Glomerular visceral epithelial cell (primary cell): ENCODE data around the gene CLEC14A.

Source experiments
- DNase-seq: peaks from one replicate; pipeline ENCODE4 v3.0.0-alpha.2; 2016; ENCODE audit errors: extremely low spot score

The CLEC14A gene

GRCh38 chr14:38205949-38206665, 49.8 kb downstream of the CLEC14A start:
- DNase-seq, result no peak

GRCh38 chr14:38205119-38205813, 50.6 kb downstream of the CLEC14A start:
- DNase-seq, result no peak

GRCh38 chr14:38204719-38205115, 51.2 kb downstream of the CLEC14A start:
- no peak for DNase-seq
